ENCODE data around the gene DNTTIP2.

DNA sequence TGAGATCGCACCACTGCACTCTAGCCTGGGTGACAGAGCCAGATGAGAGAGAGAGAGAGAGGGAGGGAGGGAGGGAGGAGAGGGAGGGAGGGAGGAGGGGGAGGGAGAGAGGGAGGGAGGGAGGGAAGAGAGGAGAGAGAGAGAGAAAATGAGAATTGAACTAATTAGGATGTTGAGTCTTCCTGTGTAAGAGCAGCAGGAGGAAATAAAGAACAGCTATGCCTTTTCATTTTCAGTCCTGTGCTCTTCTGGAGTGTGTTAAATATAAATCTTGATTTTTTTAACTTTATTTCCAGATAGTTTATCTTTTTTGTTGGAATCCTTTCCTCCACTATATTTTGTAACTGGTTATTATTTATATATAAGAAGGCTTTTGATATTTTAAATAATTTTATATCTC, 27.1 kb downstream of the DNTTIP2 start:
- TF ChIP-seq, protein P1, sequence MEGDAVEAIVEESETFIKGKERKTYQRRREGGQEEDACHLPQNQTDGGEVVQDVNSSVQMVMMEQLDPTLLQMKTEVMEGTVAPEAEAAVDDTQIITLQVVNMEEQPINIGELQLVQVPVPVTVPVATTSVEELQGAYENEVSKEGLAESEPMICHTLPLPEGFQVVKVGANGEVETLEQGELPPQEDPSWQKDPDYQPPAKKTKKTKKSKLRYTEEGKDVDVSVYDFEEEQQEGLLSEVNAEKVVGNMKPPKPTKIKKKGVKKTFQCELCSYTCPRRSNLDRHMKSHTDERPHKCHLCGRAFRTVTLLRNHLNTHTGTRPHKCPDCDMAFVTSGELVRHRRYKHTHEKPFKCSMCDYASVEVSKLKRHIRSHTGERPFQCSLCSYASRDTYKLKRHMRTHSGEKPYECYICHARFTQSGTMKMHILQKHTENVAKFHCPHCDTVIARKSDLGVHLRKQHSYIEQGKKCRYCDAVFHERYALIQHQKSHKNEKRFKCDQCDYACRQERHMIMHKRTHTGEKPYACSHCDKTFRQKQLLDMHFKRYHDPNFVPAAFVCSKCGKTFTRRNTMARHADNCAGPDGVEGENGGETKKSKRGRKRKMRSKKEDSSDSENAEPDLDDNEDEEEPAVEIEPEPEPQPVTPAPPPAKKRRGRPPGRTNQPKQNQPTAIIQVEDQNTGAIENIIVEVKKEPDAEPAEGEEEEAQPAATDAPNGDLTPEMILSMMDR (IDR thresholded peaks at IDR 0.05 in 2 of 3, conservative IDR thresholded peaks at IDR 0.05 in 1 of 3; ENCODE audit: borderline replicate concordance in 1 of 3, insufficient read depth in 1 of 3, low read depth in 2 of 3, low read length in 2 of 3): no peak
- TF ChIP-seq EZH2phosphoT487 (IDR thresholded peaks at IDR 0.05; ENCODE audit: borderline replicate concordance): no peak
- TF ChIP-seq, protein P2, sequence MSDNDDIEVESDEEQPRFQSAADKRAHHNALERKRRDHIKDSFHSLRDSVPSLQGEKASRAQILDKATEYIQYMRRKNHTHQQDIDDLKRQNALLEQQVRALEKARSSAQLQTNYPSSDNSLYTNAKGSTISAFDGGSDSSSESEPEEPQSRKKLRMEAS (IDR thresholded peaks at IDR 0.05): no peak
- TF ChIP-seq POLR2A (IDR thresholded peaks at IDR 0.05; ENCODE audit: borderline replicate concordance, extremely low read depth, insufficient read depth, insufficient read length): no peak
- no peak for TF ChIP-seq EZH2 (IDR thresholded peaks at IDR 0.05)

Measured in HCT116 (cell line).